Measurements from ENCODE around the gene FRAS1.
"Not testable (repeated sequence)": the region's sequence is repeated elsewhere in the genome, so short reads cannot be mapped to it uniquely, and the experiment has no call there.

The FRAS1 gene

GRCh38 chr4:78543424-78544125, 486.5 kb downstream of the FRAS1 start:
- DNase-seq (ENCODE audit: low read depth in 1 of 2, low spot score in 1 of 2), result no peak

DNA sequence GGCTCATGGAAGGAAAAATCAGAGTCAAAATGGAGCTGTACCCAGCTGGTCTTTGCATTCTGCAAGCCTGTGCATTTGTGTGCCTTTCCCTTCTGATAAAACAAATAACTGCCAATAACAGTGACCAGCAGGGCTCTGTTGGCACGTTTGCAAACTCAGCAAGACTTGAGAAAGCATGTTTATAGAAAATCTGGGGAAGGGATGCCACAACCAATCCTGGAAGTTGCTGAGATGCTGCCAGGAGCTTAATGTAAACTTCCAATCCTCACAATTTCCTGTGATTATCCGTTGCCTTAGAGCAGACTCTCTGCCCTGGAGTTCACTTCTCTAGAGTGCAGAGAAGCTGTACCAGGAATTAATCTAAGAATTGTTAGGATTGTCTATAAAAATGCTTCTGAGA, 487.6 kb downstream of the FRAS1 start:
- no peak for DNase-seq (ENCODE audit: low read depth in 1 of 2, low spot score in 1 of 2)

- no peak for DNase-seq (ENCODE audit: low read depth in 1 of 2, low spot score in 1 of 2)
Measured at GRCh38 chr4:78545275-78546246, 488.4 kb downstream of the FRAS1 start.

DNA sequence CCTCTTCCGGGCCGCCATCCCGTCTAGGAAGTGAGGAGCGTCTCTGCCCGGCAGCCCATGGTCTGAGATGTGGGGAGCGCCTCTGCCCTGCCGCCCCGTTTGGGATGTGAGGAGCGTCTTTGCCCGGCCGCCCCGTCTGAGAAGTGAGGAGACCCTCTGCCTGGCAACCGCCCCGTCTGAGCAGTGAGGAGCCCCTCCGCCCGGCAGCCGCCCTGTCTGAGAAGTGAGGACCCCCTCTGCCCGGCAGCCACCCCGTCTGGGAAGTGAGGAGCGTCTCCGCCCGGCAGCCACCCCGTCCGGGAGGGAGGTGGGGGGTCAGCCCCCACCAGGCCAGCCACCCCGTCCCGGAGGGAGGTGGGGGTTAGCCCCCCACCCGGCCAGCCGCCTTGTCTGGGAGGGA, 490.8 kb downstream of the FRAS1 start:
- not testable (repeated sequence) for DNase-seq (ENCODE audit: low read depth in 1 of 2, low spot score in 1 of 2)

GRCh38 chr4:78548889-78549288, 491.8 kb downstream of the FRAS1 start:
- DNase-seq (ENCODE audit: low read depth in 1 of 2, low spot score in 1 of 2), result not testable (repeated sequence)

DNA sequence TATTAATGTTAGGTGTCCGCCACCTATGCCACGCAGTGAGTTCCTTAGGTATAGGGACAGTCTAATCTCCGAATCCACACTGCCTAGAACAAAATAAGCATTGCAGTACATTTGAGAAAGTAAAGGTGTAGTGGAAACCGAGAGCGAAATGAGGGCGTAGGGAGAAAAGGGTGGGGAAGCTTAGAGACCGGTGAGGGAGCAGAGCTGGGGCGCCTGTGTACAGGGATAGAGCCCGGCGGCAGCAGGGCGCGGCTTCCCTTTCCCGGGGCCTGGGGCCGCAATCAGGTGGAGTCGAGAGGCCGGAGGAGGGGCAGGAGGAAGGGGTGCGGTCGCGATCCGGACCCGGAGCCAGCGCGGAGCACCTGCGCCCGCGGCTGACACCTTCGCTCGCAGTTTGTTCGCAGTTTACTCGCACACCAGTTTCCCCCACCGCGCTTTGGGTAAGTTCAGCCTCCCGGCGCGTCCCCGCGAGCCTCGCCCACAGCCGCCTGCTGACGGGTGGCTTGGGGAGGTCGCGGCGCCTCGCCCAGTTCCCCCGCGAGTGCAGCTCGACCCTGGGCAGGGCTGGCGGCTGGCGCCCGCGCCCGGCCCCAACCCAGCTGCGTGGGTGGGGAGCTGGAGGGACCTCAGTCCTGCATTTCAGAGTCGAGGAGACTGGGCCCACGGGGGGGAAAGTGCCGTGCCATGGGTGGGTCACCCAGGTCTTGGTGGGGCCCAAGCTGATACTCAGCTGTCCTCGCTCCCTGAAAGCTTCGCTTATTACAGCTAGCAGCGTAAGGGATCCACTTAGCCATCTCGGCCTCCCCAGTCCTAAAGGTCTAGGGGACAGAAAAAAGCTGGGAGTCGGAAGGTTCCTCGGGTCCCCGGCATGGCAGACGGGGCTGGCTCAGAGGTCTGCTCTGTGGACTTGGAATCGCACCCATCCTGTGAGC, 494.6 kb downstream of the FRAS1 start, which contains the start of gene ANXA3:
Gene ANXA3 (plus strand): TSS at position 351 of the 932 bp plus-strand sequence. CDS start 2,704 bp downstream, outside the sequence.
- DNase-seq (ENCODE audit: low read depth in 1 of 2, low spot score in 1 of 2), result no peak

GRCh38 chr4:78552389-78553042, 495.4 kb downstream of the FRAS1 start:
- DNase-seq (ENCODE audit: low read depth in 1 of 2, low spot score in 1 of 2), result no peak

- no peak for DNase-seq (ENCODE audit: low read depth in 1 of 2, low spot score in 1 of 2)
Measured at GRCh38 chr4:78553043-78553396, 495.9 kb downstream of the FRAS1 start.

GRCh38 chr4:78553529-78554060, 496.5 kb downstream of the FRAS1 start:
- no peak for DNase-seq (ENCODE audit: low read depth in 1 of 2, low spot score in 1 of 2)

GRCh38 chr4:78556665-78557064, 499.5 kb downstream of the FRAS1 start:
- no peak for DNase-seq (ENCODE audit: low read depth in 1 of 2, low spot score in 1 of 2)

- DNase-seq (ENCODE audit: low read depth in 1 of 2, low spot score in 1 of 2), result no peak
Measured at GRCh38 chr4:78557841-78558240, 500.7 kb downstream of the FRAS1 start.

GRCh38 chr4:78558410-78558809, 501.3 kb downstream of the FRAS1 start:
- DNase-seq (ENCODE audit: low read depth in 1 of 2, low spot score in 1 of 2), result no peak

DNA sequence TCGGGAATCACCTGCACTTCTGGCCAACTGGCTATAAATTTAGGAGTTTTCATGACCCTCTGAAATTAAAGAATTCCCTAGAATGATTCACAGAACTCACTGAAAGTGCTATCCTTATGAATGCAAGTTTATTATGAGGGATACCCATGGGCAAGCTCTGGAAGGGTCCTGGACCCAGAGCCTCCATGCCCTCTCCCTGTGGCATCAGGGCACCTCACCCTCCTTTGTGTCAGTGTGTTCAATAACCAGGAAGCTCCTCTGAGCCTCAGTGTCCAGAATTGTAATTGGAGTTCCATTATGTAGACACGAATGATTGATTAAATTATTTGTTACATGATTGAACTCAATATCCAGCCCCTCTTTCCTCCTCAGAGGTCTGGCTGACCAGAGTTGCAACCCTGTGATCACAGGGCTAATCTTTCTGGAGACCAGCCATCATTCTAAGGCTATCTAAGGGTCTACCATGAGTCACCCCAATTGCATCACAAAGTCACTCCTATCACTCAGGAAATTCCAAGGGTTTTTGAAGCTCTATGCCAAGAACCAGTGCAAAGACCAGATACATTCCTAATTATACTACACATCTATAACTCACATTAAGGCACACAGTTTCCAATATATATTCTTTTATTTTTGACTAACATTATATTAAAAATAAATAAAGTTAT, 503.3 kb downstream of the FRAS1 start:
- no peak for DNase-seq (ENCODE audit: low read depth in 1 of 2, low spot score in 1 of 2)

- no peak for DNase-seq (ENCODE audit: low read depth in 1 of 2, low spot score in 1 of 2)
Measured at GRCh38 chr4:78561677-78562076, 504.6 kb downstream of the FRAS1 start.

DNA sequence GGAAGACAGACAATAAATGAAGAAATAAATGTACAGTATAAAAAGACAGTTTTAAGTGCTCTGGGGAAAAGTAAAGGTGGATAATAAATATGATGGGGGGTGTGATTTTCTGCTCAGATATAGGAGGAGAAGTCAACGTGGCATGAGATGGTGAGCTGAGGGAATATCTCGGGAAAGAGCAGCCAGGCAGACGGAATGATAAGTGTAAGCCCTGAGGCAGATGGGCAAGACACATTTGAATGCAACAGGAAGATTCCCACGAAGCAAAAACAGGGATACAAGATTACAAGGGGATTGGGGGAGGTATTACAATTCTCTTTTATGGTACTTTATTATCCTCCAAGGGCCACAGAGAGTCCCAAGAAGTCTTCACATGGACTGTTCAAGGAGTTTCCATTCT, 505.6 kb downstream of the FRAS1 start:
- DNase-seq (ENCODE audit: low read depth in 1 of 2, low spot score in 1 of 2), result no peak

- no peak for DNase-seq (ENCODE audit: low read depth in 1 of 2, low spot score in 1 of 2)
Measured at GRCh38 chr4:78565971-78566372, 508.8 kb downstream of the FRAS1 start.

GRCh38 chr4:78566834-78567499, 509.8 kb downstream of the FRAS1 start:
- no peak for DNase-seq (ENCODE audit: low read depth in 1 of 2, low spot score in 1 of 2)

GRCh38 chr4:78567500-78568060, 510.5 kb downstream of the FRAS1 start:
- DNase-seq (ENCODE audit: low read depth in 1 of 2, low spot score in 1 of 2), result no peak
